Measurements from ENCODE around the gene LPAR2.

LPAR2 gene

DNA sequence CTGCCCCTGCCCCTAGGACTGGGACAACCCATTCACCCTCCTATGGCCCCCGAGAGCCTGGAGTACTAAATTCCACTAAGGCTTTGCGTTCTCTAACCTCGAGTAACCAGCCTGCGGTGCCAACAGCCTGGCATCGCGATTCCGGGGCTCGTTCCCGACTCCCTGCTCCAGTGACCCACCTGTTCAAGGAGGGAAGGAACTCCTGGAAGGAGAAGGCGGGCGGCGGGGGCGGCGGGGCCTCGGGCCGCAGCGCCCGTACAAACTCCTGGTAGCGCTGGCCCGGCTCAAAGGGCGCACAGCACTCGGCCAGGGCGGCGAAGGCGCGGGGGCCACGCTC is 9.1 kb upstream of the LPAR2 start:
- Histone ChIP-seq H3K27me3 (ENCODE audit: control insufficient read depth in 1 of 2, insufficient read depth in 2 of 2, low read length in 2 of 2) (no peaks in the 10 kb centered on the region), H3K4me3 (ENCODE audit: low read depth in 1 of 2, low read length in 2 of 2) (no peak overlapping the region), H3K36me3 (ENCODE audit: insufficient read depth, low read length) (no peaks in the 10 kb centered on the region), H3K27ac (ENCODE audit: low read depth, low read length) (no peak overlapping the region), H3K9ac (ENCODE audit: low read length) (no peak overlapping the region), H3K9me3 (ENCODE audit: low read length) (no peaks in the 10 kb centered on the region), H3K4me1 (ENCODE audit: insufficient read depth, low read length) (no peaks in the 10 kb centered on the region)

- Histone ChIP-seq H3K4me3 (ENCODE audit: low read depth in 1 of 2, low read length in 2 of 2) (no peak overlapping the region), H3K9ac (ENCODE audit: low read length) (no peak overlapping the region), H3K9me3 (ENCODE audit: low read length) (no peaks in the 10 kb centered on the region), H3K36me3 (ENCODE audit: insufficient read depth, low read length) (no peaks in the 10 kb centered on the region), H3K27ac (ENCODE audit: low read depth, low read length) (no peak overlapping the region), H3K27me3 (ENCODE audit: control insufficient read depth in 1 of 2, insufficient read depth in 2 of 2, low read length in 2 of 2) (no peaks in the 10 kb centered on the region), H3K4me1 (ENCODE audit: insufficient read depth, low read length) (no peaks in the 10 kb centered on the region)
These were observed 8.7 kb upstream of the LPAR2 start for GRCh38 chr19:19636573-19637185.

DNA sequence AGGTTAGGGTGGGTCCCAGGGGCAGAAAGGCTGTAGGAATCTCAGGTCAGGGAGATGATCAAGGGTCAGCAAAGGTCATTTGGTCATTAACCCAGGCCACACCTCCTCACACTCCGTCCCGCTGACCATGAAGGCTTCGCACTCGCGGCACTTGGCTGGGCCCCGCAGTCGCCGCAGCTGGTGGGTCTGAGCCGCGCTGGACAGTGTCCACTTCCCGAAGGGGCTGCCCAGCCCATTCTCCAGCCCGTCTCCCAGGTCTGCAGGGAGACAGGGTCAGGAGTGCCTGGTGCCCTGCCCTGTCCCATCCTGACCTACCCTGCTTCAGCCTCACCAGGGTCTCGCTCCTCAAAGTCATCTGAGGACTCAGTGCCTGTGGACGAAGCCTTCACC is 7.3 kb upstream of the LPAR2 start:
- H3K9me3 ChIP-seq (ENCODE audit: low read length): no peaks in the 10 kb centered on the region
- no peaks in the 10 kb centered on the region for H3K36me3 ChIP-seq (ENCODE audit: insufficient read depth, low read length)
- H3K27me3 ChIP-seq (ENCODE audit: control insufficient read depth in 1 of 2, insufficient read depth in 2 of 2, low read length in 2 of 2): no peaks in the 10 kb centered on the region
- no peak overlapping the region for H3K4me3 ChIP-seq (ENCODE audit: low read depth in 1 of 2, low read length in 2 of 2)
- H3K4me1 ChIP-seq (ENCODE audit: insufficient read depth, low read length): no peaks in the 10 kb centered on the region
- H3K27ac ChIP-seq (ENCODE audit: low read depth, low read length): no peak overlapping the region
- H3K9ac ChIP-seq (ENCODE audit: low read length): no peak overlapping the region

DNA sequence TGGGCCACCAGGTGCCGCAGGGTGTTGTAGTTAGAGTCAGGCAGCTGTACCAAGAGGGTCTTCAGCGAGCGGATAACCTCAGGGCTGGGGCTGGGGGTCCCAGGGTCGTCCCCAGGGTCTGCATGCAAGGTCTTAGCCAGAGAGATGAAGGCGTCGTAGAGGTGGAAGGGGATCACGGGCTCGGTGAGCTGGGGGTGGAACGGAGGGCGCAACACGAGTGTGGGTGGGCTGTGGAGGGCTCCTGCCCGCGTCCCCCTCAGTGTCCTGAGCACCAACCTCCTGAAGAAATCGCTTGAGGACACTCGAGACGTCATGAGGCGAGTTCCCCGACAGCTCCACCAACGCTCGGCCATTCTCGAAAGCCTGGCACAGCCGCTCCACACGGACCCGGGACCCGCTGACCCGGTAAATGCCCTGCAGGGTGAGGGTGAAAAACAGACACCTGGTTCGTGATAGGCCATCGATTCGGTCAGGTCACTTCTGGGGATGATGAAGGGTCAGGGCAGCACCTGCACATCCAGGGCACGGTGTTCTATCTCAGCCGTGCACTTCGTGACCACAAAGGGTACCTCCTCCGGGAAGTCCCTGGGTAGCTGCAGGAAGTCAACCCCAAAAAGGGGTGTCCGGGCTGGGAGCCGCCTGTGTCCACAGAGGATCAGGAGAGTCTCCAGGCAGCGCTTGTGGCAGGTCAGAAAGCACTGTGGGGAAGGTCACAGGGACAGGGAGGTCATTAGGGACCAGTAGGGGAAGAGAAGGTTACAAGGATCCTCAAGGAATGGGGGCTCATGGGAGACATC is 6.7 kb upstream of the LPAR2 start:
- no peaks in the 10 kb centered on the region for H3K9me3 ChIP-seq (ENCODE audit: low read length)
- H3K36me3 ChIP-seq (ENCODE audit: insufficient read depth, low read length): no peaks in the 10 kb centered on the region
- no peaks in the 10 kb centered on the region for H3K4me1 ChIP-seq (ENCODE audit: insufficient read depth, low read length)
- no peak overlapping the region for H3K27ac ChIP-seq (ENCODE audit: low read depth, low read length)
- no peaks in the 10 kb centered on the region for H3K27me3 ChIP-seq (ENCODE audit: control insufficient read depth in 1 of 2, insufficient read depth in 2 of 2, low read length in 2 of 2)
- no peak overlapping the region for H3K9ac ChIP-seq (ENCODE audit: low read length)
- H3K4me3 ChIP-seq (ENCODE audit: low read depth in 1 of 2, low read length in 2 of 2): no peak overlapping the region

- H3K4me3 ChIP-seq (ENCODE audit: low read depth in 1 of 2, low read length in 2 of 2): no peak overlapping the region
- H3K27ac ChIP-seq (ENCODE audit: low read depth, low read length): no peak overlapping the region
- H3K27me3 ChIP-seq (ENCODE audit: control insufficient read depth in 1 of 2, insufficient read depth in 2 of 2, low read length in 2 of 2): peaks cover 0 to 3% of the 10 kb centered on the region in 2 donors
- H3K36me3 ChIP-seq (ENCODE audit: insufficient read depth, low read length): no peaks in the 10 kb centered on the region
- H3K9me3 ChIP-seq (ENCODE audit: low read length): no peaks in the 10 kb centered on the region
- H3K4me1 ChIP-seq (ENCODE audit: insufficient read depth, low read length): no peaks in the 10 kb centered on the region
- H3K9ac ChIP-seq (ENCODE audit: low read length): no peak overlapping the region
These were observed 5.9 kb upstream of the LPAR2 start for GRCh38 chr19:19633711-19634515.

- Histone ChIP-seq H3K4me3 (ENCODE audit: low read depth in 1 of 2, low read length in 2 of 2) (no peak overlapping the region), H3K9ac (ENCODE audit: low read length) (no peak overlapping the region), H3K27me3 (ENCODE audit: control insufficient read depth in 1 of 2, insufficient read depth in 2 of 2, low read length in 2 of 2) (peaks cover 0 to 15% of the 10 kb centered on the region in 2 donors), H3K36me3 (ENCODE audit: insufficient read depth, low read length) (no peaks in the 10 kb centered on the region), H3K4me1 (ENCODE audit: insufficient read depth, low read length) (no peaks in the 10 kb centered on the region), H3K27ac (ENCODE audit: low read depth, low read length) (no peak overlapping the region), H3K9me3 (ENCODE audit: low read length) (no peaks in the 10 kb centered on the region)
These were observed 4.6 kb upstream of the LPAR2 start for GRCh38 chr19:19632661-19633060.

DNA sequence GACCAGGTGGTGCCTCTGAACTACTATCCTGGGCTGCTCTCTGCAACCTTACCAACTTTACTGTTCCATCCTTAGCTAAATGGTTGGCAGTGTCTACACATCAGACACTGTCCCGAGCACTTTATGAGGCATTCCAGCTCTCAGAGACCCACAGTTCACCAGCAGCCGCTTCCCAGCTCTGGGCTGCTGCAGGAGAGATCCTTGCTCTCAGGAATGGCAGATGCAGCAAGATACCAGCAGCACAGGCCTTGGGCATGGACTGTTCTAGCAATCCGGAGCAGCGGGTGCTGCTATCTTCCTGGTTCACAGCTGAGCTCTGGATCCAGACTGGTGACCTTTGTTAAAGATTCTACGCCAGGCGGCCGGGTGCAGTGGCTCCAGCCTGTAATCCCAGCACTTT is 3.3 kb upstream of the LPAR2 start:
- H3K4me3 ChIP-seq (ENCODE audit: low read depth in 1 of 2, low read length in 2 of 2): no peak overlapping the region
- H3K27ac ChIP-seq (ENCODE audit: low read depth, low read length): no peak overlapping the region
- H3K9ac ChIP-seq (ENCODE audit: low read length): no peak overlapping the region
- H3K9me3 ChIP-seq (ENCODE audit: low read length): no peaks in the 10 kb centered on the region
- H3K4me1 ChIP-seq (ENCODE audit: insufficient read depth, low read length): no peaks in the 10 kb centered on the region
- H3K36me3 ChIP-seq (ENCODE audit: insufficient read depth, low read length): no peaks in the 10 kb centered on the region
- peaks cover 6 to 25% of the 10 kb centered on the region in 2 donors for H3K27me3 ChIP-seq (ENCODE audit: control insufficient read depth in 1 of 2, insufficient read depth in 2 of 2, low read length in 2 of 2)

DNA sequence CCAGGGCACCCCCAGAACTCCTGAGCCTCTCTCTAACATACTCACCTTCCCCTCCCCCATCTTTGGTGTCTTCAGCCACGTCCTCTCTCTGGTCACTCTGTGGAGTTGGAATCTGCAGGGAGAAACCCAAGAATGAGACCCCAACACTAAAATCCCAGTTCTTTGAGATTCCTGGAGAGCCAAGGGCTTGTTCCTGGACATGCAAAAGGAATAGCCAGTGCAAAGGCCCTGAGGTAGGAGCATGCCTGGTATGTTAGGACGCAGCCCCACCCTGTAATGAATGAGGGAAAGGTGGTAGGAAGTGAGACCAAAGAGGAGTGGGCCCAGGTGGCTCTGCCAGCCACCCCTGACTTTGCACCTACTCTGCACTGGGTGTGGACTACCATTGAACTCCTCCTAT is 2.4 kb upstream of the LPAR2 start:
- no peak overlapping the region for H3K9ac ChIP-seq (ENCODE audit: low read length)
- H3K4me3 ChIP-seq (ENCODE audit: low read depth in 1 of 2, low read length in 2 of 2): no peak overlapping the region
- H3K4me1 ChIP-seq (ENCODE audit: insufficient read depth, low read length): no peaks in the 10 kb centered on the region
- H3K9me3 ChIP-seq (ENCODE audit: low read length): no peaks in the 10 kb centered on the region
- H3K27ac ChIP-seq (ENCODE audit: low read depth, low read length): no peak overlapping the region
- no peaks in the 10 kb centered on the region for H3K36me3 ChIP-seq (ENCODE audit: insufficient read depth, low read length)
- peaks cover 6 to 25% of the 10 kb centered on the region in 2 donors for H3K27me3 ChIP-seq (ENCODE audit: control insufficient read depth in 1 of 2, insufficient read depth in 2 of 2, low read length in 2 of 2)

GRCh38 chr19:19630062-19630414 is 2.0 kb upstream of the LPAR2 start:
- Histone ChIP-seq H3K4me3 (ENCODE audit: low read depth in 1 of 2, low read length in 2 of 2) (no peak overlapping the region), H3K27ac (ENCODE audit: low read depth, low read length) (no peak overlapping the region), H3K4me1 (ENCODE audit: insufficient read depth, low read length) (no peaks in the 10 kb centered on the region), H3K36me3 (ENCODE audit: insufficient read depth, low read length) (no peaks in the 10 kb centered on the region), H3K9me3 (ENCODE audit: low read length) (no peaks in the 10 kb centered on the region), H3K27me3 (ENCODE audit: control insufficient read depth in 1 of 2, insufficient read depth in 2 of 2, low read length in 2 of 2) (peaks cover 6 to 25% of the 10 kb centered on the region in 2 donors), H3K9ac (ENCODE audit: low read length) (no peak overlapping the region)

- no peaks in the 10 kb centered on the region for H3K4me1 ChIP-seq (ENCODE audit: insufficient read depth, low read length)
- H3K4me3 ChIP-seq (ENCODE audit: low read depth in 1 of 2, low read length in 2 of 2): no peak overlapping the region
- H3K27me3 ChIP-seq (ENCODE audit: control insufficient read depth in 1 of 2, insufficient read depth in 2 of 2, low read length in 2 of 2): peaks cover 6 to 25% of the 10 kb centered on the region in 2 donors
- H3K36me3 ChIP-seq (ENCODE audit: insufficient read depth, low read length): no peaks in the 10 kb centered on the region
- H3K9ac ChIP-seq (ENCODE audit: low read length): no peak overlapping the region
- H3K9me3 ChIP-seq (ENCODE audit: low read length): no peaks in the 10 kb centered on the region
- no peak overlapping the region for H3K27ac ChIP-seq (ENCODE audit: low read depth, low read length)
These were observed 598 bp upstream of the LPAR2 start for GRCh38 chr19:19628501-19629134.

Data from muscle layer of colon (tissue), 2 donors.